GDM1 (cell line): ENCODE results near the gene CACNA2D3.

Experiments used
- DNase-seq: peaks from one replicate; lab custom pipeline; 2025; lab: John Stamatoyannopoulos, UW

CACNA2D3 gene

DNA sequence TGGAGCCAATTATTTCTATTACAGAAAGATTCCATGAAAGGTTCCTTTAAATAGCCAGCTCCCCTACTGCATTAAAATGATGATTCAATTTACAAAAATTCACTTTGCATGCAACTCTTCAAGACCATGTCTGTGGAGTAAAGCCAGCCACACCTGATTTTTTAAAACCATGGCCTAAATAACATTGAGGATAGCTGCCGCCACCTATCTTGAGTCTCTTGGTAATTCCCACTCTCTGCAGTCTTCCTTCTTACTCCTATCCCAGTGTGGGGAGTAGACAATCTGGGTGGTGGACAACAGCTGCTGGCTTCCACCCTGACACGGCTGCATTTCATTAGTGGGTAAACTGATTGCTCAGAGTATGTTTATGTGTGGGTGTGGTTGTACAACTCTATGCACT, 794.8 kb downstream of the CACNA2D3 start:
- no peak for DNase-seq

DNA sequence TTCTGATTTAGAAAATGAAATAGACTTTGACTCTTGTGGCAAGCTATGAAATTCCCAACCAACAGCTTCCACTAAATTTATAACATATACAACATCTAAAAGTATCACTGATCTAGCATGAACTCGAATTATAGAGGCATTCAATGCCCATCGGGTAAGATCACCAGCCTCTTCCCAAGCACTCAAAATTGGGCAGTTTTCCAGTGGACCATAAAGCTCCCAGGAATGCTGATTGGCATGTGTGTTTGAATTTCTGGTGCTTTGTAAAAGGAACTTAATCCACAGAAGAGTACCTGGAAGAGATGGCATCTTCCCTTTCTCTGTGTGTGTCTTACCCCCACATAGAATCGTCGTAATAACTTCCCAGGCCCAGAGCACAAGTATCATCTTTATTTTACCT, 795.5 kb downstream of the CACNA2D3 start:
- DNase-seq: no peak

- no peak for DNase-seq
Observed at GRCh38 chr3:54918516-54918915, 796.2 kb downstream of the CACNA2D3 start.

GRCh38 chr3:54928046-54928770, 805.9 kb downstream of the CACNA2D3 start, which contains the start of gene LRTM1:
TSS of gene LRTM1 (minus strand) at chr3:54928059. CDS start at chr3:54927911, 148 bp downstream.
- DNase-seq: no peak

DNA sequence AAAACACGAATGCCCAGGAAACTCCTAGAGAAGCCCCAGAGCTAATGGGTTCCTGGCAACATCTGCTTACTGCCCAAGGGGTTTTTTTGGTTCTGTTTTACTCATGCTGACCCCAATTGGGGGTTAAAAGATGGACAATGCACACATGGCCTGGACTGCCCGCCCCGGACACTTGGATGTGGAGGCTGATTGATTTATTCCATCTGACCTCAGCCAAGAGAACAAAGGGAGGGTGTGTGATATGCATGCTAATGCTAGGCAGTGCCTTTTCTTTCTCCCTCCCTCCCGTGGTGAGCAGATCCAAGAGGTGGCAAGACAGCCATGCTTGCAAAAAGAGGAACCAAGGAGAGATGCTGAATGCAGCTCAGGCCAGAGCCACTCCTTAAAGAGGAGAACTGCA, 808.8 kb downstream of the CACNA2D3 start:
- no peak for DNase-seq

- DNase-seq: no peak
Observed at GRCh38 chr3:54932606-54933005, 810.3 kb downstream of the CACNA2D3 start.

DNA sequence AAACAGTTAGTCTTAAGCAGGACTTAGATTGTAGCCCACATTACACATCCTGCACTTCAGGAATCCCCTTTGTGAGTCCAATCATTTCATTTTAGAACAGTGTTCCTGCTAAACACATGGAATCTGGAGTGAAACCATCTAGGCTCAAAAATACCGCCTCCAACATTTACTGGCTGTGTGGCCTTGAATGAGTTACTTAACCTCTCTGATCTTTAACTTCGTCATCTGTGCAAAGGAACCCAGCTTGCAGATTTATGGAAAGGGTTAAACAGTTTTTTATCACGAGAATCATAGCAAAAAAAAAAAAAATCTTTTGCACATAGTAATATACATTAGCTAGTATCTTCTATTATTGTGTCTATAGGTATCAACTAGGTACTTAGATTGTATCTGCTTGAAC, 813.5 kb downstream of the CACNA2D3 start:
- no peak for DNase-seq

GRCh38 chr3:54936561-54936960, 814.2 kb downstream of the CACNA2D3 start:
- no peak for DNase-seq

DNA sequence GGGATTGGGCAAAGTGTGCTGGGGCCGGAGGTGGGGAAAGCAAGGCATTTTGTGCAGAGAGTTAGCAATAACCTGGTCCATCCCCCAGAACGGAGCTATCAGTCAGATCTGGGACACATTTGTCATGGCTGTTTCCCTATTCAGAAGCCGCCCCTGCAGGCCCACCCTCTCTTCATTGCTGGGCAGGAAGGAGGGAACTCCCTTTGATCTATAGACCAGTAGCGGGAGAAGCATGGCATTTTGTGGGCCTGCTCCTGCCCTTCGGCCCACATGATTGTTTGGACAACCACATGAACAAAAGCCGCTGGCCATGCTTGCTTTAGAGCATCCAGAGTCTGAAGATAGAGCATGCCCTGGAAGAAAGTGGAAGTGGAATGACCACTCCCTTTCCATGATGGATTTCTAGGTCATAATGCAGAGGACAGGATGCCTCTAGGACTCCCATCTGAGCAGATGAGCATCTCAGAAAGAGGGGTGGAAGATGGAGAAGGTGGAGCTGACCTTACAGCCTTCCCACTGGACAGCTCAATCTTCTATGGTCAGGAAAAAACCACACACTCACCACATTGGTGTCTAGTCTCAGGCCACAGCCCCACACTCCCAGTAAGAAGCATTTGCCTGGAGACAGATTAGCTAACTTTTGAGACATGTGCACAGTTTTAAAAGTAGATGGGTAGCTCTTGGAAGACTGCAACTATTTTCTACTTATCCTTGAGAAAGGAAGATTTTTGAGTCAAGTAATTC, 817.4 kb downstream of the CACNA2D3 start:
- no peak for DNase-seq

- DNase-seq: no peak
Observed at GRCh38 chr3:54940971-54941370, 818.6 kb downstream of the CACNA2D3 start.

GRCh38 chr3:54941690-54942362, 819.5 kb downstream of the CACNA2D3 start:
- DNase-seq: no peak

DNA sequence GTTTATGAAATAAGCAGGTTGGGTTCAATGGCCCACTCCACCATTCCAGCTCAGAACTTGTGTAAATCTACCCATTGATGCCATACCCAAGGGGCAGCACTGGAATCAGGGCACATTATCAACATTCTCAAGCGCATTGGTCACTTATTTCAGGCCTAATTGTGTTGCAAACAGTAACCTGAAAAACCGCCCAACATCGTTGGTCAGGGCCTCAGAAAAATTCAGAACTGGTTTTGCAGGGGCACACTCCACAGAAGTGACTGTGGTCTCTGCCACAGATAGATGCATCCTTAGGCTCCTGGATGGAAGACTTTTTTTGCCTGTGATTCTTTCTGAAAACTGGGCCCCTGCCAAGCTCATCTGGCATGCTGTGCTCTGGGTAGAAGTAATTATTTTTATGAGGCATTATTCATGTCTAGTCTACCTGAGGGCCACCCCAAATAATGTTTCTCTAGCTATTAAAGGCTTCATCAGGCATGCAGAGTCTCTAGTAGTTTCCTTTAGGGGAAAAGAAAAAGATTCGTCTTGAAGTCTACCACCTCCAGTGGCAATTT, 827.2 kb downstream of the CACNA2D3 start:
- no peak for DNase-seq

DNA sequence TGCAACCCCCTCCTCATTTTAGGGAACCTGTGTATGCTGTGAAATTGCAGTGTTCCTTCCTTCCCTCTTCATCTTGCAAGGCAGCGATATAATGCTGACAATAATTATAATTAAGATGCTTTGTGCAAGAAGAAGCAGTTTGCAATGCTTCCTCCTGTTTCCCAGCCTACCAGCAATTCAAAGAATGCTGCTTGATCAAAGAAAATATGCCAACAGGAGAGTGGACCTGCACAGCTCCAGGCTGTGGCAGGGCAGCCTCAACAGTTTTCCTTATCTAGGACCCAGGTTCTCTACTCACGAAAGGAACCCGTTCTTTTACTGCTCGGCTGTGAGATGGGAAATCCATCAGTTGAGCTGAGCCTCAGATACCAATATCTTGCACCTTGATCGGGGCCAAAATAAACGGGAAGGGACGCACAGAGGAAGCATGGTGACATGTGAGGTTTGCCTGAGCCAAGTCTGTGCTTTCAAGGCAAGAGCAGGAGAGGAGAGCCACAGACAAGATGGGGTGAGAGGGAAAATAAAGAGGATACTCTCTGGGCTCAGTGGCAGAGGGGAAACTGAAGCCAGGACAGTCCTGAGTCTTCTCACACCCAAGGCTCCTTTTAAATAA, 828.1 kb downstream of the CACNA2D3 start:
- no peak for DNase-seq

DNA sequence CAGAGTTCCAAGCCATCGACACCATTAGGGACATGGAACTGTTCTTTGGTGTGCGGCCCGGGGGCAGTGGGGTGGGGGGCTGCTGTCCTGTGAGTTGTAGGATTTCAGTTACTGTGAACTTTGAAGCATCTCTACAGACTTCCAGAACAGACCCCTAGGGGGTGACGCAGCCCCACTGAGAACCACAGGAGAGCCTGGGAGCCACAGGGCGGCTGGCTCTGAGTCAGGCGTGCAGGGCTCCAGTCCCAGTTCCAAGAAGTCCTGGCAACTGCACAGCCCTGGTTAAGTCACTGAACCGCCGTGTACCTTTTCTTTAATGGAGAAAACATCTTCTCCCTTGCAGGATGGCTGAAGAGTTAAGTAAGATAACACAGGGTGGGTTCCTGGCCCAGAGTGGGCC, 829.1 kb downstream of the CACNA2D3 start:
- no peak for DNase-seq

- DNase-seq: no peak
Observed at GRCh38 chr3:54954022-54954421, 831.7 kb downstream of the CACNA2D3 start.

DNA sequence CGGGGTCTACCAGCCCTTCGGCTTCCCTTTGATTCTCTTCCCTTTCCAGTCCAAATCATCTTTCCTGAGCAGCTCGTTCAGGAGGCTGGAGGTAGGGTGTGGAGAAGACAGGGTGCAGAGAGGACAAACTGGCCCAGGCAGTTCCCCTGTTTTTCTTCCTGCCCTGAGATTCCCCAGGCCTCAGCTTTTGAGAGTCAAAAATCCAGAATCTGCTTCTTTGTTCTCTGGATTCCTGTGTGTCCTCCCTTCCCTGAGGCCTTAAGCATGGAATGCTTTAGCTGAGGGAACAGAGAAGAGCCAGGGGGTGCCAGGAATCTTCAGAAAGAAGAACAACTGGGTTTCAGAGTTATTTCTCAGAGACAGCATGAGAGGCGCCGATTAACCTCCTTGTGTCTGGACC, 832.2 kb downstream of the CACNA2D3 start:
- no peak for DNase-seq

GRCh38 chr3:54955496-54955895, 833.1 kb downstream of the CACNA2D3 start:
- DNase-seq: no peak

GRCh38 chr3:54955941-54956340, 833.6 kb downstream of the CACNA2D3 start:
- no peak for DNase-seq

- no peak for DNase-seq
Observed at GRCh38 chr3:54957711-54958110, 835.4 kb downstream of the CACNA2D3 start.

DNA sequence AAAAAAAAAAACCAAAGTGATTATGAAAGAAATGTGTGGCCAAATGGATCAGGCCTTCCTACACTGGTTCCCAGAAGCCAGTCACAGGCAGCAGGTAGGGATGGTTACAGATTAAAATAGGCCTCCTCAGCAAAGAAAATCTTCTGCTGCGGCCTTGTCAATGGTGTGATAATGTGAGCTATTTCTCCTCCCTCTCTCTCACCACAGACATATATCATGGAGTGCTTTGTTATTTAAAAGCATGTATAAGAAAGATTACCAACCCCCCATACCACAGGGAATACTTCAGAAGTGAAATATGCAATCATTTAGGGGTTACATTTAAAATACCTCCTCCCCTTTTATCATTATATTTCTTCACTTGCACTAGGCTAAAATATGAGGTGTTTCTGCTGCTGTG, 837.7 kb downstream of the CACNA2D3 start:
- no peak for DNase-seq

- no peak for DNase-seq
Observed at GRCh38 chr3:54960701-54961100, 838.3 kb downstream of the CACNA2D3 start.

GRCh38 chr3:54962200-54962599, 839.8 kb downstream of the CACNA2D3 start:
- DNase-seq: no peak
